Vagina (tissue), 2 donors: ENCODE results near the gene ZNF888. TPM values are rescaled to one million over a fixed set of nuclear protein-coding genes. Genes with fewer than 3 reads are reported as not detected.
A peak's percentile ranks its signal among the peaks of the same experiment; 100 is the strongest.
"Not testable (repeated sequence)": the region's sequence is repeated elsewhere in the genome, so short reads cannot be mapped to it uniquely, and the experiment has no call there.

ENCODE experiments used
- DNase-seq, 2 donors: peaks; one replicate each; pipeline ENCODE4 v3.0.0-alpha.2; 2017; ENCODE audit errors: extremely low spot score in 2 of 2
- H3K27ac ChIP-seq: fragments of 200-600 bp; sonication (generic); one replicate; pipeline ENCODE4 v1.5.1; 2019
- H3K27me3 ChIP-seq: fragments of 200-600 bp; sonication (generic); one replicate; pipeline ENCODE4 v1.5.1; 2019
- H3K36me3 ChIP-seq, 2 donors: fragments of 200-600 bp; sonication (generic); one replicate each; pipeline ENCODE4 v1.5.1; 2017 to 2019
- H3K4me1 ChIP-seq: fragments of 200-600 bp; sonication (generic); one replicate; pipeline ENCODE4 v1.5.1; 2019
- H3K4me3 ChIP-seq, 2 donors: fragments of 200-600 bp; sonication (generic); 1 replicate in 1 of 2; 2 replicates in 1 of 2; pipeline ENCODE4 v1.5.1; 2016 to 2019
- H3K9me3 ChIP-seq: fragments of 200-600 bp; sonication (generic); one replicate; pipeline ENCODE4 v1.5.1; 2019
- CTCF ChIP-seq, 3 experiments: fragments of 450-650 bp in 2 of 3; fragments of 200-600 bp in 1 of 3; sonication (generic) in 1 of 3; IDR thresholded peaks; one replicate each; pipeline ENCODE4 v1.5.1; 2017 to 2019; ENCODE audit warnings: antibody characterized with exemption in 3 of 3, mild to moderate bottlenecking in 2 of 3, moderate library complexity in 2 of 3
- POLR2A ChIP-seq, 2 donors: fragments of 450-650 bp; IDR thresholded peaks; one replicate each; pipeline ENCODE4 v1.6.1; 2017; ENCODE audit warnings: antibody characterized with exemption in 2 of 2, mild to moderate bottlenecking in 2 of 2, moderate library complexity in 2 of 2
- POLR2AphosphoS5 ChIP-seq, 2 donors: sonication (generic); formaldehyde crosslinking; IDR thresholded peaks; one replicate each; pipeline ENCODE4 v1.9.0; 2017; ENCODE audit warnings: antibody characterized with exemption in 2 of 2, mild to moderate bottlenecking in 2 of 2, low read depth in 1 of 2; ENCODE audit not compliant: insufficient read depth in 1 of 2
- intact Hi-C: fragments of 100-400 bp; cut with DNase I; formaldehyde crosslinking; loops from one replicate; pipeline ENCODE4 v1.15.1; 2023
- total RNA-seq: library from RNA; depleted of rRNA; stranded (reverse); fragments of >200 nt; gene quantifications from one replicate; pipeline ENCODE4 v1.2.3, GENCODE V29; 2016

ZNF888 gene
- total RNA-seq, 1 donor from 2014 or later = 3.7 TPM

GRCh38 chr19:52946322-52947310 lies 23.4 kb upstream of the ZNF888 start:
- no peak overlapping the region for H3K27ac ChIP-seq
- intact Hi-C loops = no loop called here

GRCh38 chr19:52945652-52946321 lies 22.6 kb upstream of the ZNF888 start:
- peaks cover 22% of the 10 kb centered on the region for H3K4me1 ChIP-seq
- peaks cover 26% of the 10 kb centered on the region for H3K9me3 ChIP-seq
- TF ChIP-seq POLR2AphosphoS5 (IDR thresholded peaks at IDR 0.05; ENCODE audit: insufficient read depth in 1 of 2, low read depth in 1 of 2) (no peak), CTCF (IDR thresholded peaks at IDR 0.05) (no peak), POLR2A (IDR thresholded peaks at IDR 0.05) (no peak)
- DNase-seq = peak in 1 of 2 donors; percentile 25
- H3K36me3 ChIP-seq = peaks cover under 1 to 25% of the 10 kb centered on the region in 2 donors
- H3K4me3 ChIP-seq = no peak overlapping the region
- H3K27me3 ChIP-seq = no peaks in the 10 kb centered on the region
- H3K27ac ChIP-seq = no peak overlapping the region
- intact Hi-C loops = no loop called here

More at GRCh38 chr19:52946322-52947310, 23.4 kb upstream of the ZNF888 start:
- Histone ChIP-seq H3K9me3 (peaks cover 31% of the 10 kb centered on the region), H3K36me3 (peaks cover 3 to 34% of the 10 kb centered on the region in 2 donors), H3K4me1 (peaks cover 15% of the 10 kb centered on the region), H3K27me3 (no peaks in the 10 kb centered on the region), H3K4me3 (no peak overlapping the region)
- DNase-seq = peak in 1 of 2 donors; percentile 75
- no peak for TF ChIP-seq POLR2A (IDR thresholded peaks at IDR 0.05)
- TF ChIP-seq POLR2AphosphoS5 (IDR thresholded peaks at IDR 0.05; ENCODE audit: insufficient read depth in 1 of 2, low read depth in 1 of 2) = no peak
- TF ChIP-seq CTCF (IDR thresholded peaks at IDR 0.05) = no peak

GRCh38 chr19:52944703-52945493 lies 21.7 kb upstream of the ZNF888 start:
- intact Hi-C loops = loop anchor here (1.0 kb wide), 1 partner anchor 47 kb away; no protein-coding TSS in a partner anchor
- H3K4me3 ChIP-seq, H3K27me3 ChIP-seq, H3K27ac ChIP-seq: not testable (repeated sequence)
- Histone ChIP-seq H3K4me1 (peaks cover 22% of the 10 kb centered on the region), H3K36me3 (peaks cover 0 to 16% of the 10 kb centered on the region in 2 donors), H3K9me3 (peaks cover 18% of the 10 kb centered on the region)
- DNase-seq = peak in 1 of 2 donors; percentile 58

GRCh38 chr19:52943884-52944643 lies 20.8 kb upstream of the ZNF888 start:
- DNase-seq = peak in 1 of 2 donors; percentile 18
- Histone ChIP-seq H3K27ac (peak overlapping the region; percentile 79), H3K4me3 (no peak overlapping the region), H3K9me3 (peaks cover 11% of the 10 kb centered on the region), H3K4me1 (peaks cover 28% of the 10 kb centered on the region), H3K27me3 (no peaks in the 10 kb centered on the region), H3K36me3 (peaks cover 0 to 8% of the 10 kb centered on the region in 2 donors)
- intact Hi-C loops = loop anchor here (1.0 to 2.0 kb wide), 2 partner anchors 46 to 159 kb away; partner anchors contain the start of gene ZNF160
- TF ChIP-seq POLR2AphosphoS5 (IDR thresholded peaks at IDR 0.05; ENCODE audit: insufficient read depth in 1 of 2, low read depth in 1 of 2) (no peak), POLR2A (IDR thresholded peaks at IDR 0.05) (no peak), CTCF (IDR thresholded peaks at IDR 0.05) (no peak)
